Stimulated activated CD4-positive, alpha-beta T cell treated with anti-CD3 and anti-CD28 coated beads, Interleukin-15, amount 100 ng/mL, for 48 hours (primary cell): Measurements from ENCODE around the gene LAMTOR1.

ENCODE experiments used
- DNase-seq, 2 donors: peaks; one replicate each; pipeline ENCODE4 v3.0.0-alpha.2; 2020; ENCODE audit warnings: low read depth in 2 of 2

Gene LAMTOR1

GRCh38 chr11:72081821-72082453, 21.2 kb downstream of the LAMTOR1 start:
- DNase-seq = no peak

GRCh38 chr11:72081184-72081644, 21.9 kb downstream of the LAMTOR1 start:
- DNase-seq = no peak

GRCh38 chr11:72080326-72081183, 22.5 kb downstream of the LAMTOR1 start, which contains the start of the genes LRRC51 and NUMA1:
Gene LRRC51, plus strand, starts transcription at chr11:72080850. Its CDS starts 8,234 bp downstream, at chr11:72089084.
Gene NUMA1, minus strand, starts transcription at chr11:72080542. Its CDS starts 44,599 bp downstream, at chr11:72035943.
- DNase-seq = peak; percentile 99

- DNase-seq = no peak
Observed at GRCh38 chr11:72079819-72080325, 23.2 kb downstream of the LAMTOR1 start.

GRCh38 chr11:72078477-72078876, 24.6 kb downstream of the LAMTOR1 start:
- DNase-seq = no peak

- no peak for DNase-seq
Observed at GRCh38 chr11:72075756-72076155, 27.3 kb downstream of the LAMTOR1 start.

- no peak for DNase-seq
Observed at GRCh38 chr11:72075109-72075508, 28.0 kb downstream of the LAMTOR1 start.

- DNase-seq = no peak
Observed at GRCh38 chr11:72072348-72072747, 30.7 kb downstream of the LAMTOR1 start.

GRCh38 chr11:72070491-72070890, 32.6 kb downstream of the LAMTOR1 start:
- no peak for DNase-seq

GRCh38 chr11:72069787-72070251, 33.3 kb downstream of the LAMTOR1 start:
- DNase-seq = no peak

GRCh38 chr11:72069200-72069599, 33.9 kb downstream of the LAMTOR1 start:
- no peak for DNase-seq

GRCh38 chr11:72067676-72068075, 35.4 kb downstream of the LAMTOR1 start:
- DNase-seq = no peak

GRCh38 chr11:72067266-72067665, 35.8 kb downstream of the LAMTOR1 start:
- DNase-seq = no peak

- DNase-seq = no peak
Observed at GRCh38 chr11:72066855-72067254, 36.2 kb downstream of the LAMTOR1 start.

GRCh38 chr11:72061739-72062396, 41.2 kb downstream of the LAMTOR1 start:
- no peak for DNase-seq

GRCh38 chr11:72058416-72059034, 44.6 kb downstream of the LAMTOR1 start:
- no peak for DNase-seq

- DNase-seq = no peak
Observed at GRCh38 chr11:72048766-72049460, 54.2 kb downstream of the LAMTOR1 start.
